GM19023 (cell line): ENCODE results near the gene POTEM.
"Not testable (repeated sequence)": the region's sequence is repeated elsewhere in the genome, so short reads cannot be mapped to it uniquely, and the experiment has no call there.

Source experiments
- ATAC-seq: cut with Tn5 transposase; IDR thresholded peaks from one replicate; pipeline ENCODE4 v1.9.1; 2021; ENCODE audit warnings: mild to moderate bottlenecking, moderate library complexity; ENCODE audit not compliant: unreplicated experiment

The POTEM gene

DNA sequence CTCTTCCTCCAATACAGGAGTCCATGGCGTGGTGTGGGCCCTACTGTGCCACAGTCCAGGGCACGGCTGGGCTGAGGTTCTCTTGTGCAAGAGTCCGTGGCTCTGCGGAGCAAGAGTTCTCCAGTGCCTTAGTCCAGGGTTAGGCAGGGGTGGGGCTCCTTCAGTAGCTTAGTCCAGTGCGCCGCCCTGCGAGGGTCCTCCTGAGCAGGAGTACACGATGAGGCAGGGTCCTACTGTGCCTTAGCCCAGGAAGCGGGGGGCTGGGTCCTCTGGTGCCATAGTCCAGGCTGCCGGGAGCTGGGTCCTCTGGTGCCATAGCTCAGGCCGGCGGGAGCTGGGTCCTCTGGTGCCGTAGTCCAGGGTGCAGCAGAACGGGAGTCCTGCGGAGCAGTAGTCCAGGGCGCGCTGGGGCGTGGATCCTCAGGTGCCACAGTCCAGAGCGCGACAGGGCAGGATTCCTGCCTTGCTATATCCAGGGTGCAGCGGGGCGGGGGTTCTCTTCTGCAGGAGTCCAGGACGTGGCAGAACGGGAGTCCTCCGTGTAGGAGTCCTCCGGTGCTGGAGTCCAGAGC lies 69.7 kb downstream of the POTEM start:
- not testable (repeated sequence) for ATAC-seq

DNA sequence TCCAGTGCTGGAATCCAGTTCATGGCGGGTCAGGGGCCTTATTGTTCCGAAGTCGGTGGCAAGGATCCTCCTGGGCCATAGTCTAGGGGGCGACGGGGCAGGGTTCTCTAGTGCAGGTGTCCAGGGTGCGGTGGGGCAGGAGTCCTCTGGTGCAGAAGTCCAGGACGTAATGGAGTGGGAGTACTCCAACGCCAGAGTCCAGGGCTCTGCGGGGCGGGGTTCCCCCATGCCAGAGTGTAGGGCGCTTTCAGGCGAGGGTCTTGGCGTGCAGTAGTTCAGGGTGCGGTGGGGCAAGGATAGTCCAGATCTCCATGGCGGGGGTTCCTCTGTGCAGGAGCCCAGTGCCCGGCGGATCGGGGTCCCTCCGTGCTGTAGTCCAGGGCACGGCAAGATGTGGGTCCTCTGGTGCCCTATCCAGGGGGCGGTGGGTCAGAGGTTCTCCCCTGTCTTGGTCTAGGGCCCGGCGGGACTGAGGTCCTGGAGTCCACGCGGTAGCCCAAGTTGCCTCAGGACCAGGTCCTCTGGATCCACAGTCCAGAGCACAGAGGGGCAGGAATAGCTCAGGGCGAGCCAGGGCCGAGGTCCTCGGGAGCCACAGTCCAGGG lies 70.9 kb downstream of the POTEM start:
- not testable (repeated sequence) for ATAC-seq

DNA sequence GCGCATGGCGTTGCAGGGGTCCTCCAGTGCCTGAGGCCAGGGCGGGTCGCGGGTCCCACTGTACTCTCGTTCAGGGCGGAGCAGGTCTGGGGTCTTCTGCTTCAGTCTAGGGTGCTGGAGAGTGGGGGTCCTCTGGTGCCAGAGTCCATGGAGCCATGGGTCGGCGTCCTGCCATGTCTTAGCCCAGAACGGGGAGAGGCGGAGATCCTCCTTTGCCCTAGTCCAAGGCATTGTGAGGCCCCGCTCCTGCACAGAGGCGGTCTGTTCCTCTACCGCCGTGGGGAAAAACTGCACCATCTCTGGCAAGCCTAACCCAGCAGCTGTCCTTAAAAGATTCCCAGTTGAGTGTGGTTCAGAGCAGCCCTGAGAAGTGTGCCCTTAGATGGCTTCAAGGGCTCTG lies 71.6 kb downstream of the POTEM start:
- ATAC-seq = not testable (repeated sequence)

DNA sequence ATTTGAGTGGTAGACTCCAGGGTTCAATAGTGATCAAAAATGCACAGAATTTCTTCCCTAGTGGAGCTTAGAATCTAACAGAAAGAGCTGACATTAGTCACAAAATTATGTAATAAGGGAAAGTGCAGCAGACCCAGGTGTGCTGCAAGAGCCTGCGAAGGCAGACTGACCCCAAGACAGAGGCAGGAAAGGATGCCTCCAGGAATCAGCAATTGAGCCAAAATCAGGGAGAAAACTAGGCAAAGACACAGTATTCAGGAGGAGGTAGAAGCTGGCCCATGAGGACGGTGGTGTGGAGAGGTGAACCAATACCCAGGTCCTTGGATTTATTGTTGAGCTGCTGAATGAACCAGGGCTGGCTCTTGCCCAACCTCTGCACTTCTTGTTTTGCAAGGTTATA lies 76.2 kb downstream of the POTEM start:
- not testable (repeated sequence) for ATAC-seq
